Neural cell (in vitro differentiated cells): Measurements from ENCODE around the gene LRRC14B. TPM values are rescaled to one million over a fixed set of nuclear protein-coding genes. Genes with fewer than 3 reads are reported as not detected.

Experiments
- H2AFZ ChIP-seq: fragments of 200-600, 300-800 bp; sonication (generic), shearing (Covaris generic); 2 replicates; pipeline ENCODE4 v1.6.0; 2014; ENCODE audit warnings: low read depth, mild to moderate bottlenecking, antibody characterized with exemption, low read length, moderate library complexity
- H3F3A ChIP-seq: fragments of 200-600 bp; shearing (Covaris generic); 2 replicates; pipeline ENCODE4 v1.6.1; 2016; ENCODE audit warnings: mild to moderate bottlenecking, moderate library complexity, mixed read lengths, antibody characterized with exemption, low read length; ENCODE audit not compliant: insufficient read depth, poor library complexity, severe bottlenecking
- H3K27ac ChIP-seq: fragments of 200-600, 300-800 bp; sonication (generic), shearing (Covaris generic); 2 replicates; pipeline ENCODE4 v1.5.1; 2014; ENCODE audit warnings: mild to moderate bottlenecking, low read length, moderate library complexity
- H3K27me3 ChIP-seq: fragments of 300-800, 200-600 bp; sonication (generic), shearing (Covaris generic); 2 replicates; pipeline ENCODE4 v1.6.0; 2014; ENCODE audit warnings: mild to moderate bottlenecking, low read depth, low read length, moderate library complexity; ENCODE audit not compliant: insufficient read depth
- H3K36me3 ChIP-seq: fragments of 300-800, 200-600 bp; sonication (generic), shearing (Covaris generic); 2 replicates; pipeline ENCODE4 v1.5.1; 2014; ENCODE audit warnings: mild to moderate bottlenecking, antibody characterized with exemption, low read length, moderate library complexity; ENCODE audit not compliant: insufficient read depth
- H3K4me2 ChIP-seq: fragments of 300-800, 200-600 bp; sonication (generic), shearing (Covaris generic); 2 replicates; pipeline ENCODE4 v1.6.0; 2014; ENCODE audit warnings: mild to moderate bottlenecking, low read length
- H3K4me3 ChIP-seq: fragments of 300-800, 200-600 bp; sonication (generic), shearing (Covaris generic); 2 replicates; pipeline ENCODE4 v1.5.1; 2014; ENCODE audit warnings: mild to moderate bottlenecking, low read length, moderate library complexity
- H3K79me2 ChIP-seq: fragments of 200-600 bp; shearing (Covaris generic); replicated peaks from 2 replicates; pipeline ENCODE4 v1.6.0; 2014; ENCODE audit warnings: mild to moderate bottlenecking, low read length, moderate library complexity; ENCODE audit not compliant: insufficient read depth
- H3K9ac ChIP-seq: fragments of 300-800, 200-600 bp; sonication (generic), shearing (Covaris generic); 2 replicates; pipeline ENCODE4 v1.6.1; 2016; ENCODE audit warnings: mild to moderate bottlenecking, low read length, mixed read lengths
- H3K9me2 ChIP-seq: fragments of 200-600 bp; shearing (Covaris generic); 2 replicates; pipeline ENCODE4 v1.6.1; 2016; ENCODE audit warnings: mild to moderate bottlenecking, low read length, mixed read lengths; ENCODE audit not compliant: insufficient read depth
- H3K9me3 ChIP-seq: fragments of 200-600, 300-800 bp; sonication (generic), shearing (Covaris generic); 2 replicates; pipeline ENCODE4 v1.6.1; 2016; ENCODE audit warnings: mild to moderate bottlenecking, mixed run types, low read length, moderate library complexity, mixed read lengths
- H4K20me1 ChIP-seq: fragments of 200-600 bp; shearing (Covaris generic); 2 replicates; pipeline ENCODE4 v1.6.1; 2016; ENCODE audit warnings: mild to moderate bottlenecking, mixed run types; ENCODE audit not compliant: insufficient read depth
- EP300 ChIP-seq: fragments of 450-650 bp; conservative IDR thresholded peaks from 2 replicates; pipeline ENCODE4 v1.6.1; 2014; ENCODE audit warnings: antibody characterized with exemption, mild to moderate bottlenecking, moderate library complexity; ENCODE audit not compliant: poor library complexity, severe bottlenecking
- EZH2 ChIP-seq: fragments of 200-600, 300-800 bp; shearing (Covaris generic), sonication (generic); IDR thresholded peaks from 2 replicates; pipeline ENCODE4 v1.6.1; 2014; ENCODE audit warnings: antibody characterized with exemption, low read length, borderline replicate concordance, mild to moderate bottlenecking; ENCODE audit not compliant: insufficient read depth, poor library complexity, severe bottlenecking
- MXI1 ChIP-seq: fragments of 450-650 bp; conservative IDR thresholded peaks from 2 replicates; pipeline ENCODE4 v1.6.1; 2014; ENCODE audit warnings: antibody characterized with exemption, mild to moderate bottlenecking; ENCODE audit not compliant: poor library complexity, severe bottlenecking
- POLR2AphosphoS5 ChIP-seq: IDR thresholded peaks from 2 replicates; pipeline ENCODE4 v1.6.1; 2012
- RAD21 ChIP-seq: fragments of 450-650 bp; conservative IDR thresholded peaks from 2 replicates; pipeline ENCODE4 v1.6.1; 2014; ENCODE audit warnings: antibody characterized with exemption, mild to moderate bottlenecking, moderate library complexity
- SMC3 ChIP-seq: fragments of 450-650 bp; conservative IDR thresholded peaks from 2 replicates; pipeline ENCODE4 v1.6.1; 2014; ENCODE audit warnings: antibody characterized with exemption, mild to moderate bottlenecking, moderate library complexity; ENCODE audit not compliant: poor library complexity
- TAF1 ChIP-seq: IDR thresholded peaks from 2 replicates; pipeline ENCODE4 v1.6.1; 2012; ENCODE audit warnings: low read depth
- polyA plus RNA-seq: library from polyadenylated mRNA; depleted of rRNA; stranded (reverse); fragments of >200 nt; gene quantifications from 2 replicates; pipeline ENCODE4 v1.2.3, GENCODE V29; 2014
- TF ChIP-seq, protein P1 (sequence below): fragments of 450-650 bp; IDR thresholded peaks from 2 replicates; pipeline ENCODE4 v1.5.1; 2014; ENCODE audit warnings: antibody characterized with exemption, mild to moderate bottlenecking, moderate library complexity; ENCODE audit not compliant: poor library complexity, severe bottlenecking
- TF ChIP-seq, protein P2 (sequence below): IDR thresholded peaks from 2 replicates; pipeline ENCODE4 v1.6.1; 2012; ENCODE audit warnings: borderline replicate concordance

LRRC14B gene
- polyA plus RNA-seq, 1 donor from 2014 or later: not detected

DNA sequence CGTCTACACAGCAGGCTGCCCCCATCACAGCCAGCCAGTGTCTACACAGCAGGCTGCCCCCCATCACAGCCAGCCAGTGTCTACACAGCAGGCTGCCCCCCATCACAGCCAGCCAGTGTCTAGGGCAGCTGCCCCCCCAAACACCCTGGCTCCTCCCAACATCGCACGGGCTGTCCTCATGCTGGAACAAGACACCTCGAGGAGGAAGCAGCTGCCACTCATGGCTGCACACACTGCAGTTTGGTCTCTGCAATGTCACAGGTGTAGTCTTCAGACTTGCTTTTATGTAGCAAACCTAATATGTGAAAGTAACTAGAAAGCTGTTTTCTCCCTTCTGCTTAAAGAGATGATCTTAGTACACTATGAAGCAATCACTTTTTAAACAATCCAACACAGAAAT lies 9.7 kb downstream of the LRRC14B start:
- H3K79me2 ChIP-seq: no peaks in the 10 kb centered on the region
- H2AFZ ChIP-seq: no peak overlapping the region
- H3K4me3 ChIP-seq: no peak overlapping the region
- H3K27ac ChIP-seq: no peak overlapping the region
- H3F3A ChIP-seq: no peaks in the 10 kb centered on the region
- H3K4me2 ChIP-seq: no peak overlapping the region
- H3K27me3 ChIP-seq: no peaks in the 10 kb centered on the region
- no peaks in the 10 kb centered on the region for H3K9me2 ChIP-seq
- H3K9me3 ChIP-seq: no peaks in the 10 kb centered on the region
- H3K9ac ChIP-seq: no peak overlapping the region
- no peaks in the 10 kb centered on the region for H4K20me1 ChIP-seq
- H3K36me3 ChIP-seq: no peaks in the 10 kb centered on the region
- TF ChIP-seq, protein P1, sequence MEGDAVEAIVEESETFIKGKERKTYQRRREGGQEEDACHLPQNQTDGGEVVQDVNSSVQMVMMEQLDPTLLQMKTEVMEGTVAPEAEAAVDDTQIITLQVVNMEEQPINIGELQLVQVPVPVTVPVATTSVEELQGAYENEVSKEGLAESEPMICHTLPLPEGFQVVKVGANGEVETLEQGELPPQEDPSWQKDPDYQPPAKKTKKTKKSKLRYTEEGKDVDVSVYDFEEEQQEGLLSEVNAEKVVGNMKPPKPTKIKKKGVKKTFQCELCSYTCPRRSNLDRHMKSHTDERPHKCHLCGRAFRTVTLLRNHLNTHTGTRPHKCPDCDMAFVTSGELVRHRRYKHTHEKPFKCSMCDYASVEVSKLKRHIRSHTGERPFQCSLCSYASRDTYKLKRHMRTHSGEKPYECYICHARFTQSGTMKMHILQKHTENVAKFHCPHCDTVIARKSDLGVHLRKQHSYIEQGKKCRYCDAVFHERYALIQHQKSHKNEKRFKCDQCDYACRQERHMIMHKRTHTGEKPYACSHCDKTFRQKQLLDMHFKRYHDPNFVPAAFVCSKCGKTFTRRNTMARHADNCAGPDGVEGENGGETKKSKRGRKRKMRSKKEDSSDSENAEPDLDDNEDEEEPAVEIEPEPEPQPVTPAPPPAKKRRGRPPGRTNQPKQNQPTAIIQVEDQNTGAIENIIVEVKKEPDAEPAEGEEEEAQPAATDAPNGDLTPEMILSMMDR: no peak
- TF ChIP-seq POLR2AphosphoS5 (no peak), EZH2 (no peak), EP300 (no peak), MXI1 (no peak), RAD21 (no peak), SMC3 (no peak), TAF1 (no peak)
- TF ChIP-seq, protein P2, sequence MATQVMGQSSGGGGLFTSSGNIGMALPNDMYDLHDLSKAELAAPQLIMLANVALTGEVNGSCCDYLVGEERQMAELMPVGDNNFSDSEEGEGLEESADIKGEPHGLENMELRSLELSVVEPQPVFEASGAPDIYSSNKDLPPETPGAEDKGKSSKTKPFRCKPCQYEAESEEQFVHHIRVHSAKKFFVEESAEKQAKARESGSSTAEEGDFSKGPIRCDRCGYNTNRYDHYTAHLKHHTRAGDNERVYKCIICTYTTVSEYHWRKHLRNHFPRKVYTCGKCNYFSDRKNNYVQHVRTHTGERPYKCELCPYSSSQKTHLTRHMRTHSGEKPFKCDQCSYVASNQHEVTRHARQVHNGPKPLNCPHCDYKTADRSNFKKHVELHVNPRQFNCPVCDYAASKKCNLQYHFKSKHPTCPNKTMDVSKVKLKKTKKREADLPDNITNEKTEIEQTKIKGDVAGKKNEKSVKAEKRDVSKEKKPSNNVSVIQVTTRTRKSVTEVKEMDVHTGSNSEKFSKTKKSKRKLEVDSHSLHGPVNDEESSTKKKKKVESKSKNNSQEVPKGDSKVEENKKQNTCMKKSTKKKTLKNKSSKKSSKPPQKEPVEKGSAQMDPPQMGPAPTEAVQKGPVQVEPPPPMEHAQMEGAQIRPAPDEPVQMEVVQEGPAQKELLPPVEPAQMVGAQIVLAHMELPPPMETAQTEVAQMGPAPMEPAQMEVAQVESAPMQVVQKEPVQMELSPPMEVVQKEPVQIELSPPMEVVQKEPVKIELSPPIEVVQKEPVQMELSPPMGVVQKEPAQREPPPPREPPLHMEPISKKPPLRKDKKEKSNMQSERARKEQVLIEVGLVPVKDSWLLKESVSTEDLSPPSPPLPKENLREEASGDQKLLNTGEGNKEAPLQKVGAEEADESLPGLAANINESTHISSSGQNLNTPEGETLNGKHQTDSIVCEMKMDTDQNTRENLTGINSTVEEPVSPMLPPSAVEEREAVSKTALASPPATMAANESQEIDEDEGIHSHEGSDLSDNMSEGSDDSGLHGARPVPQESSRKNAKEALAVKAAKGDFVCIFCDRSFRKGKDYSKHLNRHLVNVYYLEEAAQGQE: no peak

DNA sequence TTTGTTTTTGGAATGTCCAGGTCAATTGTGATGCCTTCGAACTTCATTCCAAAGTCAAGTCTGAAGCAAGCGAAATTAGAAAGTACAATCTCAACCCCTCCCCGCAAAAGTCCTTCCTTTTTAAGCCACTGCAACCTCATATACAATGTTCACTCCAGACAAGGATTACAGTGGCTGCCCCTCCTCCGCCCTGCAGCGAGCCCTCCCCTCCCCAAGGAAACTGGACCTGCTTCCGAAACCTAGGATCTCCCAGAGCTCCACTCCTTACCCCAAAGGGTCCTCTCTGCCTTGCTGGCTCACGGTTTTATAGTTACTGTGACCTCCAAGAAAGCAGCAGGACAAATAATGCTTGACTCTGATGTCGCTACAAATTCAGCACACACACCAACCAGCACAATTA lies 10.4 kb downstream of the LRRC14B start:
- Histone ChIP-seq H3K36me3 (no peaks in the 10 kb centered on the region), H3K27ac (no peak overlapping the region), H3K9me3 (no peaks in the 10 kb centered on the region), H3K27me3 (no peaks in the 10 kb centered on the region), H3K4me3 (no peak overlapping the region), H4K20me1 (no peaks in the 10 kb centered on the region), H3K9ac (no peak overlapping the region), H3K4me2 (no peak overlapping the region), H2AFZ (no peak overlapping the region), H3K79me2 (no peaks in the 10 kb centered on the region), H3K9me2 (no peaks in the 10 kb centered on the region), H3F3A (no peaks in the 10 kb centered on the region)
- no peak for TF ChIP-seq SMC3
- TF ChIP-seq, protein P2: no peak
- TF ChIP-seq MXI1: no peak
- TF ChIP-seq, protein P1: no peak
- TF ChIP-seq RAD21: no peak
- no peak for TF ChIP-seq TAF1
- TF ChIP-seq EP300: no peak
- no peak for TF ChIP-seq POLR2AphosphoS5
- TF ChIP-seq EZH2: no peak
